ENCODE results near the gene RMRP. TPM values are rescaled to one million over a fixed set of nuclear protein-coding genes. Genes with fewer than 3 reads are reported as not detected.
A peak's percentile ranks its signal among the peaks of the same experiment; 100 is the strongest.

RMRP gene
- total RNA-seq, 1 donor from 2014 or later = 118,473 TPM

GRCh38 chr9:35696520-35697215 is 38.8 kb upstream of the RMRP start:
- Histone ChIP-seq H3K36me3 (ENCODE audit: control insufficient read depth in 3 of 3, insufficient read depth in 3 of 3, low read length in 3 of 3) (peaks cover 48 to 58% (median 52%) of the 10 kb centered on the region in 3 donors), H3K4me3 (ENCODE audit: low read length in 3 of 3) (no peak overlapping the region), H3K27me3 (ENCODE audit: control insufficient read depth in 3 of 3, insufficient read depth in 3 of 3, low read length in 3 of 3) (no peaks in the 10 kb centered on the region), H3K9ac (ENCODE audit: low read depth in 1 of 3, low read length in 3 of 3) (peak overlapping the region in 1 of 3 donors; percentile 25), H3K4me1 (ENCODE audit: control insufficient read depth in 3 of 3, insufficient read depth in 3 of 3, low read length in 3 of 3) (peaks cover 6 to 14% (median 9%) of the 10 kb centered on the region in 3 donors), H3K27ac (ENCODE audit: low read depth, low read length) (no peak overlapping the region), H3K9me3 (ENCODE audit: control insufficient read depth in 3 of 3, low read length in 3 of 3) (no peaks in the 10 kb centered on the region)

- Histone ChIP-seq H3K4me1 (ENCODE audit: control insufficient read depth in 3 of 3, insufficient read depth in 3 of 3, low read length in 3 of 3) (peaks cover 11 to 18% (median 12%) of the 10 kb centered on the region in 3 donors), H3K36me3 (ENCODE audit: control insufficient read depth in 3 of 3, insufficient read depth in 3 of 3, low read length in 3 of 3) (peaks cover 41 to 51% (median 45%) of the 10 kb centered on the region in 3 donors), H3K27ac (ENCODE audit: low read depth, low read length) (no peak overlapping the region), H3K9ac (ENCODE audit: low read depth in 1 of 3, low read length in 3 of 3) (no peak overlapping the region), H3K4me3 (ENCODE audit: low read length in 3 of 3) (no peak overlapping the region), H3K9me3 (ENCODE audit: control insufficient read depth in 3 of 3, low read length in 3 of 3) (no peaks in the 10 kb centered on the region), H3K27me3 (ENCODE audit: control insufficient read depth in 3 of 3, insufficient read depth in 3 of 3, low read length in 3 of 3) (no peaks in the 10 kb centered on the region)
Measured at GRCh38 chr9:35695943-35696401, 38.2 kb upstream of the RMRP start.

- no peaks in the 10 kb centered on the region for H3K9me3 ChIP-seq (ENCODE audit: control insufficient read depth in 3 of 3, low read length in 3 of 3)
- peaks cover 18 to 41% (median 20%) of the 10 kb centered on the region in 3 donors for H3K4me1 ChIP-seq (ENCODE audit: control insufficient read depth in 3 of 3, insufficient read depth in 3 of 3, low read length in 3 of 3)
- H3K4me3 ChIP-seq (ENCODE audit: low read length in 3 of 3) = peak overlapping the region in 1 of 3 donors; percentile 80
- H3K27ac ChIP-seq (ENCODE audit: low read depth, low read length) = peak overlapping the region; percentile 98
- peaks cover 18 to 27% (median 20%) of the 10 kb centered on the region in 3 donors for H3K36me3 ChIP-seq (ENCODE audit: control insufficient read depth in 3 of 3, insufficient read depth in 3 of 3, low read length in 3 of 3)
- no peaks in the 10 kb centered on the region for H3K27me3 ChIP-seq (ENCODE audit: control insufficient read depth in 3 of 3, insufficient read depth in 3 of 3, low read length in 3 of 3)
- peak overlapping the region in 2 of 3 donors; percentile 96 to 100 for H3K9ac ChIP-seq (ENCODE audit: low read depth in 1 of 3, low read length in 3 of 3)
Measured at GRCh38 chr9:35691757-35692301, 34.0 kb upstream of the RMRP start.

DNA sequence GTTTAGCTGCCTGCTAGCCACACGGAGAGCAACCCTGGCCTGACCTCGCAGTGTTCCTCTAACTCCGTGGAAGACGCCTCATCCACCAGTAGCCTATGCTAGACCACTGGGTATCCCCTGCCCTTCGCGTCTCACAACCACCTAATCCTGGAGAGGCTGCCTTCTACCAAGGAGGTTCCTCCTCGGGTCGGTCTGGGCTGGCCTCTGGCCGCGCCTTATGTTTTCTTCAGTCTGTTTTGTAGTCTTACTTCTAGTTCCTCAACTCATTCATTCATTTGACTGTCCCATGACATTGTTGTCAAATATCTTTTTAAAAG is 33.5 kb upstream of the RMRP start:
- Histone ChIP-seq H3K27me3 (ENCODE audit: control insufficient read depth in 3 of 3, insufficient read depth in 3 of 3, low read length in 3 of 3) (no peaks in the 10 kb centered on the region), H3K27ac (ENCODE audit: low read depth, low read length) (peak overlapping the region; percentile 98), H3K4me3 (ENCODE audit: low read length in 3 of 3) (peak overlapping the region; percentile 67 to 98 (median 80)), H3K4me1 (ENCODE audit: control insufficient read depth in 3 of 3, insufficient read depth in 3 of 3, low read length in 3 of 3) (peaks cover 16 to 41% (median 20%) of the 10 kb centered on the region in 3 donors), H3K9me3 (ENCODE audit: control insufficient read depth in 3 of 3, low read length in 3 of 3) (no peaks in the 10 kb centered on the region), H3K9ac (ENCODE audit: low read depth in 1 of 3, low read length in 3 of 3) (peak overlapping the region; percentile 76 to 100 (median 96)), H3K36me3 (ENCODE audit: control insufficient read depth in 3 of 3, insufficient read depth in 3 of 3, low read length in 3 of 3) (peaks cover 16 to 31% (median 18%) of the 10 kb centered on the region in 3 donors)

DNA sequence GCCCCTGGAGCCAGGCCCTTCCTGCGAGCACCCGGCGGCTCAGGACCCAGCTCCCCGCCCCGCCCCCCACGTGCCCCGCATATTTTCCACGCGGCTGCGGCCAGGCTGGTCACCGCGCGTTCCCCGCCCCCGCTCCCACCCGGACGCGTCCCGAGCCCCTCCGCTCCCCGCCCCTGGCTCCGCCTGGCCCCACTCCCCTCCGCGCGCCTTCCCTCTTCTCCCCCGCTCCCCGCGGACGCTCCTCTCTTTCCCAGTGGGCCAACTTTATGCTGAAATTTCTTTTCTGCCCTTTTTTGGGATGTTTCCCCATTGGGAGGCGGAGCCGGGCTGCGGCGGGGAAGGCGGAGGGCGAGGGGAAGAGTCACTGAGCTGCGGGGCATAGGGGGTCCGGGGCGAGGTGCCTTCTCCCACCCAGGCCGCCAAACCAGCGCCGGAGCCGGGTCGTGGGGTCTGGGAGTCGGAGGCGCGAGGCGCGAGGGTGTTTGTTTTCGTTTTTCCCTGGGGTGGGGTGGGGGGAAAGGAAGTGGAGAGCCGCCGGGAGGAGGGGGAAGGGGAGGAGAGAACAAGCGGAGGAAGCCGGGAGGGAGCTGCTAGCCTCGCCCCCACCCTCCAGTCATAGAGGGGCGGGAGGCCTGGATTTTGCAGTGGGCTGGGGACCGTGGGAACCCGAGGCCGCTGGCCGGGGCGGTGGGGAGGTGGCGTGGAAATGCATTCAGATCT is 33.0 kb upstream of the RMRP start:
- Histone ChIP-seq H3K4me1 (ENCODE audit: control insufficient read depth in 3 of 3, insufficient read depth in 3 of 3, low read length in 3 of 3) (peaks cover 20 to 43% (median 20%) of the 10 kb centered on the region in 3 donors), H3K36me3 (ENCODE audit: control insufficient read depth in 3 of 3, insufficient read depth in 3 of 3, low read length in 3 of 3) (peaks cover 15 to 31% (median 21%) of the 10 kb centered on the region in 3 donors), H3K4me3 (ENCODE audit: low read length in 3 of 3) (peak overlapping the region; percentile 84 to 98 (median 96)), H3K9ac (ENCODE audit: low read depth in 1 of 3, low read length in 3 of 3) (peak overlapping the region; percentile 85 to 100 (median 100)), H3K27me3 (ENCODE audit: control insufficient read depth in 3 of 3, insufficient read depth in 3 of 3, low read length in 3 of 3) (no peaks in the 10 kb centered on the region), H3K27ac (ENCODE audit: low read depth, low read length) (peak overlapping the region; percentile 98), H3K9me3 (ENCODE audit: control insufficient read depth in 3 of 3, low read length in 3 of 3) (no peaks in the 10 kb centered on the region)

DNA sequence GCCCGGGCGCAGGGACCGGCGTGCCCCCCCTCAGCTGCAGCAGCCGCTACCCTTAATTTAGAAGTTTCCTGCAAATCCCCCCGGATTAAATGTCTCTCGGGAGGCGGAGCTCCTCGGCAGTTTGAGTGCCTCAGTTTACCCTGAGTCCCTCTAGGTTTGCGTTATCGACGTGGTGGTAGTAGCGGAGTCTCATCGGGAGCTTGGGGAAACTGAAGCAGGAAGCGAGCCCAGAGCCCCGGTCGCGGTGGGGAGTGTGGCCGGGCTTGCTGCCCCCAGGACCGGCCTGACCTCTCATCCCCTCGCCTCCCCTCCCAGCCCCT is 32.4 kb upstream of the RMRP start:
- H3K36me3 ChIP-seq (ENCODE audit: control insufficient read depth in 3 of 3, insufficient read depth in 3 of 3, low read length in 3 of 3) = peaks cover 21 to 34% (median 26%) of the 10 kb centered on the region in 3 donors
- peak overlapping the region; percentile 85 to 100 (median 100) for H3K9ac ChIP-seq (ENCODE audit: low read depth in 1 of 3, low read length in 3 of 3)
- H3K27ac ChIP-seq (ENCODE audit: low read depth, low read length) = peak overlapping the region; percentile 98
- H3K4me1 ChIP-seq (ENCODE audit: control insufficient read depth in 3 of 3, insufficient read depth in 3 of 3, low read length in 3 of 3) = peaks cover 25 to 48% (median 26%) of the 10 kb centered on the region in 3 donors
- peak overlapping the region; percentile 84 to 98 (median 96) for H3K4me3 ChIP-seq (ENCODE audit: low read length in 3 of 3)
- H3K9me3 ChIP-seq (ENCODE audit: control insufficient read depth in 3 of 3, low read length in 3 of 3) = no peaks in the 10 kb centered on the region
- H3K27me3 ChIP-seq (ENCODE audit: control insufficient read depth in 3 of 3, insufficient read depth in 3 of 3, low read length in 3 of 3) = no peaks in the 10 kb centered on the region

DNA sequence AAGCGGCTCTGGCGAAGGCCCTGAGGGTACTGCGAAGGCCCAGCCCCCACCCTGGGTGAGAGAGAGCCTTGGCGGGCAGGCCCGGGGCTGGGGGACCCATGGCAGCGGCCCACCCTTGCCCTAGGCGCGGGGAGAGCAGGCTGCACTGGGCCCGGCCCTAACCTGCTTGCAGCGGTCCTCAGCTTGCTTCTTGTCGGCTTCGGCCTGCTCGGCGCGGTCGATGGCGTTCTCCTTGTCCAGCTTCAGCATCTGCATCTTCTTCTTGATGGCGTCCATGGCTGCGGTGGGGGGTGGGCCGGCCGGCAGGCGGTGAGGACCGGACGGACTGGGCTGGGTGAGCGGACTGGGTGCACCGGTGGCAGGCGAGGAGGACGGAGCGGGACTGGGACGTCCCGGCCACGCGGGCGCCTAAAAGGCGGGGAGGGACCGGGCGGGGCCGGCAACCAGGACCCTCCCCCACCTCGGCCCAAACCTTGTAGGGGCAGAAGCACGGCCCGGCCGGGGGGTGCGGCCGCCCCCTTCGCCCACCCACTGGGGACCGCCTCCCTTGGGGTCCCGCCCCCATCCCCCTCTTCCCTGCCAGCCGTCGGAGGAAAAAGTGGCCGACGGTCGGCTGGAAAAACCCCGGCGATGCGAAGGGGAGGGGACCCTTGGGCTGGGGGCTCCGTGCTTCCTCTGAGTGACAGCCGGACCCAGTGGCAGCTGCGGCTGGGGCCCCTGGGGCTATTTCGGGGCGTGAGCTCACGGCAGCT is 31.9 kb upstream of the RMRP start, which contains the start of gene TPM2:
TPM2 (minus strand) TSS at position 384 of the 752 bp plus-strand sequence; CDS start at position 276, 108 bp downstream.
- Histone ChIP-seq H3K27me3 (ENCODE audit: control insufficient read depth in 3 of 3, insufficient read depth in 3 of 3, low read length in 3 of 3) (no peaks in the 10 kb centered on the region), H3K36me3 (ENCODE audit: control insufficient read depth in 3 of 3, insufficient read depth in 3 of 3, low read length in 3 of 3) (peaks cover 26 to 40% (median 32%) of the 10 kb centered on the region in 3 donors), H3K27ac (ENCODE audit: low read depth, low read length) (peak within 1 kb of the TSS; percentile 98), H3K9ac (ENCODE audit: low read depth in 1 of 3, low read length in 3 of 3) (peak within 1 kb of the TSS; percentile 99 to 100 (median 100)), H3K9me3 (ENCODE audit: control insufficient read depth in 3 of 3, low read length in 3 of 3) (no peaks in the 10 kb centered on the region), H3K4me1 (ENCODE audit: control insufficient read depth in 3 of 3, insufficient read depth in 3 of 3, low read length in 3 of 3) (peaks cover 30 to 53% (median 31%) of the 10 kb centered on the region in 3 donors), H3K4me3 (ENCODE audit: low read length in 3 of 3) (peak within 1 kb of the TSS; percentile 90 to 98 (median 96))

- peak overlapping the region; percentile 90 to 98 (median 96) for H3K4me3 ChIP-seq (ENCODE audit: low read length in 3 of 3)
- H3K9me3 ChIP-seq (ENCODE audit: control insufficient read depth in 3 of 3, low read length in 3 of 3) = no peaks in the 10 kb centered on the region
- H3K27me3 ChIP-seq (ENCODE audit: control insufficient read depth in 3 of 3, insufficient read depth in 3 of 3, low read length in 3 of 3) = no peaks in the 10 kb centered on the region
- H3K36me3 ChIP-seq (ENCODE audit: control insufficient read depth in 3 of 3, insufficient read depth in 3 of 3, low read length in 3 of 3) = peaks cover 35 to 48% (median 40%) of the 10 kb centered on the region in 3 donors
- H3K4me1 ChIP-seq (ENCODE audit: control insufficient read depth in 3 of 3, insufficient read depth in 3 of 3, low read length in 3 of 3) = peaks cover 31 to 62% (median 37%) of the 10 kb centered on the region in 3 donors
- H3K9ac ChIP-seq (ENCODE audit: low read depth in 1 of 3, low read length in 3 of 3) = peak overlapping the region; percentile 99 to 100 (median 100)
- peak overlapping the region; percentile 98 for H3K27ac ChIP-seq (ENCODE audit: low read depth, low read length)
Measured at GRCh38 chr9:35688558-35689541, 31.0 kb upstream of the RMRP start.
